CD4-positive, alpha-beta T cell treated with Interleukin-15 for 1 hour (primary cell): ENCODE data around the gene ERMN.

ENCODE experiments used
- DNase-seq: peaks from one replicate; pipeline ENCODE4 v3.0.0-alpha.2; 2020

Gene ERMN

GRCh38 chr2:157327621-157328500 lies 2.2 kb upstream of the ERMN start:
- peak; percentile 79 for DNase-seq

- no peak for DNase-seq
Observed at GRCh38 chr2:157327200-157327599, 1.6 kb upstream of the ERMN start.

GRCh38 chr2:157326698-157327097 lies 1.1 kb upstream of the ERMN start:
- no peak for DNase-seq

GRCh38 chr2:157324331-157324843 lies 1.2 kb downstream of the ERMN start:
- no peak for DNase-seq

GRCh38 chr2:157322432-157322831 lies 3.2 kb downstream of the ERMN start:
- no peak for DNase-seq

GRCh38 chr2:157321466-157321865 lies 4.2 kb downstream of the ERMN start:
- DNase-seq, result no peak

GRCh38 chr2:157320409-157320808 lies 5.2 kb downstream of the ERMN start:
- no peak for DNase-seq

- DNase-seq, result no peak
Observed at GRCh38 chr2:157319795-157320194, 5.8 kb downstream of the ERMN start.

GRCh38 chr2:157318884-157319283 lies 6.7 kb downstream of the ERMN start:
- no peak for DNase-seq

- DNase-seq, result no peak
Observed at GRCh38 chr2:157315901-157316300, 9.7 kb downstream of the ERMN start.

- DNase-seq, result no peak
Observed at GRCh38 chr2:157312866-157313486, 12.6 kb downstream of the ERMN start.

- no peak for DNase-seq
Observed at GRCh38 chr2:157311706-157312105, 13.9 kb downstream of the ERMN start.

- DNase-seq, result no peak
Observed at GRCh38 chr2:157309878-157310277, 15.7 kb downstream of the ERMN start.

GRCh38 chr2:157307021-157307420 lies 18.6 kb downstream of the ERMN start:
- no peak for DNase-seq

GRCh38 chr2:157305723-157306110 lies 19.9 kb downstream of the ERMN start:
- DNase-seq, result no peak

- no peak for DNase-seq
Observed at GRCh38 chr2:157304811-157305722, 20.6 kb downstream of the ERMN start.

GRCh38 chr2:157303612-157304011 lies 22.0 kb downstream of the ERMN start:
- DNase-seq, result no peak

GRCh38 chr2:157302492-157303099 lies 23.0 kb downstream of the ERMN start:
- peak; percentile 27 for DNase-seq

GRCh38 chr2:157301307-157301706 lies 24.3 kb downstream of the ERMN start:
- no peak for DNase-seq

GRCh38 chr2:157296958-157297357 lies 28.7 kb downstream of the ERMN start:
- DNase-seq, result no peak

- DNase-seq, result no peak
Observed at GRCh38 chr2:157296490-157296889, 29.1 kb downstream of the ERMN start.

GRCh38 chr2:157292853-157293252 lies 32.8 kb downstream of the ERMN start:
- no peak for DNase-seq

GRCh38 chr2:157291018-157291417 lies 34.6 kb downstream of the ERMN start:
- DNase-seq, result no peak
